GM12873 (cell line): ENCODE measurements around the gene MYO5A.

Source experiments
- CTCF ChIP-seq: IDR thresholded peaks from 2 replicates; pipeline ENCODE4 v1.5.1; 2012; ENCODE audit warnings: low read depth, mild to moderate bottlenecking, moderate library complexity, low read length, control low read depth; ENCODE audit not compliant: insufficient read depth; ENCODE audit errors: missing control alignments

Gene MYO5A

GRCh38 chr15:52415628-52416027 lies 113.1 kb downstream of the MYO5A start:
- no peak for TF ChIP-seq CTCF

- no peak for TF ChIP-seq CTCF
These were observed 113.7 kb downstream of the MYO5A start for GRCh38 chr15:52414936-52415335.

- no peak for TF ChIP-seq CTCF
These were observed 119.9 kb downstream of the MYO5A start for GRCh38 chr15:52408823-52409222.

- TF ChIP-seq CTCF, result no peak
These were observed 121.3 kb downstream of the MYO5A start for GRCh38 chr15:52407374-52407773.

- no peak for TF ChIP-seq CTCF
These were observed 122.1 kb downstream of the MYO5A start for GRCh38 chr15:52406601-52407000.

GRCh38 chr15:52405856-52406255 lies 122.8 kb downstream of the MYO5A start:
- no peak for TF ChIP-seq CTCF

GRCh38 chr15:52397118-52397517 lies 131.6 kb downstream of the MYO5A start:
- no peak for TF ChIP-seq CTCF
